Keratinocyte (primary cell): ENCODE measurements around the gene TMEM176B. TPM values are rescaled to one million over a fixed set of nuclear protein-coding genes. Genes with fewer than 3 reads are reported as not detected.

Experiments
- DNase-seq: peaks from one replicate; pipeline ENCODE4 v3.0.0-alpha.2; 2011; ENCODE audit warnings: low read depth, missing footprints, low spot score
- FAIRE-seq: peaks from 2 replicates; lab custom pipeline; 2011; peaks lifted over from hg19 to GRCh38; lab: Jason Lieb, UNC
- H2AFZ ChIP-seq: 2 replicates; pipeline ENCODE4 v1.6.0; 2012; ENCODE audit warnings: low read length, control low read depth, inconsistent platforms; ENCODE audit not compliant: control insufficient read depth
- H3K27ac ChIP-seq: 2 replicates; pipeline ENCODE4 v1.5.1; 2011; ENCODE audit warnings: low read length; ENCODE audit not compliant: control insufficient read depth, insufficient read depth
- H3K27me3 ChIP-seq: 3 replicates; pipeline ENCODE4 v1.6.0; 2011; ENCODE audit warnings: low read length; ENCODE audit not compliant: control insufficient read depth, insufficient read depth; ENCODE audit errors: extremely low read depth
- H3K36me3 ChIP-seq, 2 experiments: 2 replicates in 1 of 2; 3 replicates in 1 of 2; pipeline ENCODE4 v1.5.1; 2011; ENCODE audit warnings: low read length in 2 of 2, mild to moderate bottlenecking in 1 of 2; ENCODE audit not compliant: control insufficient read depth in 2 of 2, insufficient read depth in 2 of 2; ENCODE audit errors: extremely low read depth in 1 of 2
- H3K4me1 ChIP-seq: 3 replicates; pipeline ENCODE4 v1.5.1; 2011; ENCODE audit warnings: low read length; ENCODE audit not compliant: control insufficient read depth, insufficient read depth; ENCODE audit errors: extremely low read depth
- H3K4me2 ChIP-seq: 3 replicates; pipeline ENCODE4 v1.6.0; 2011; ENCODE audit warnings: low read depth, low read length; ENCODE audit not compliant: control insufficient read depth, insufficient read depth; ENCODE audit errors: extremely low read depth
- H3K4me3 ChIP-seq, 3 experiments: fragments of 200-600 bp in 1 of 3; sonication (generic) in 1 of 3; 2 replicates in 2 of 3; 3 replicates in 1 of 3; pipeline ENCODE4 v1.5.1; 2011 to 2016; ENCODE audit warnings: low read length in 3 of 3, mild to moderate bottlenecking in 3 of 3, control low read depth in 2 of 3, inconsistent platforms in 1 of 3, low read depth in 1 of 3, mixed read lengths in 1 of 3, mixed run types in 1 of 3, moderate library complexity in 1 of 3; ENCODE audit not compliant: control insufficient read depth in 2 of 3, insufficient read depth in 2 of 3; ENCODE audit errors: extremely low read depth in 1 of 3
- H3K79me2 ChIP-seq: 2 replicates; pipeline ENCODE4 v1.6.0; 2012; ENCODE audit warnings: low read length; ENCODE audit not compliant: control insufficient read depth, insufficient read depth
- H3K9ac ChIP-seq: 3 replicates; pipeline ENCODE4 v1.6.0; 2011; ENCODE audit warnings: low read length; ENCODE audit not compliant: control insufficient read depth, insufficient read depth; ENCODE audit errors: extremely low read depth
- H3K9me1 ChIP-seq: 3 replicates; pipeline ENCODE4 v1.6.0; 2011; ENCODE audit warnings: low read length; ENCODE audit not compliant: control insufficient read depth, insufficient read depth; ENCODE audit errors: extremely low read depth
- H3K9me3 ChIP-seq: 2 replicates; pipeline ENCODE4 v1.5.1; 2012; ENCODE audit warnings: low read depth, low read length; ENCODE audit not compliant: control insufficient read depth
- H4K20me1 ChIP-seq: 3 replicates; pipeline ENCODE4 v1.6.0; 2011; ENCODE audit warnings: low read length; ENCODE audit not compliant: control insufficient read depth, insufficient read depth; ENCODE audit errors: extremely low read depth
- EZH2 ChIP-seq: IDR thresholded peaks from one replicate; pipeline ENCODE4 v1.6.1; 2012; ENCODE audit warnings: inconsistent platforms, mild to moderate bottlenecking, low read length, moderate library complexity
- dilution Hi-C: fragments of 300-500 bp; cut with MboI; formaldehyde crosslinking; loops from one replicate; pipeline ENCODE4 v1.7.0; 2020; ENCODE audit warnings: low sequenced_read_pairs; ENCODE audit not compliant: extremely low pct_ligation_motif_present
- polyA plus RNA-seq, 5 experiments: library from polyadenylated mRNA; depleted of rRNA in 3 of 5; stranded (reverse) in 3 of 5; stranded (forward) in 1 of 5; unstranded in 1 of 5; fragments of >200 nt; gene quantifications; 1 replicate in 1 of 5; 2 replicates in 3 of 5; 3 replicates in 1 of 5; pipeline versions ENCODE4 v1.2.1 to v1.2.3, GENCODE V29; 2011 to 2012; ENCODE audit warnings: missing spikeins in 2 of 5, low read depth in 1 of 5, low replicate concordance in 1 of 5
- TF ChIP-seq, protein P1 (sequence below), 3 experiments: IDR thresholded peaks in 1 of 3; conservative IDR thresholded peaks in 1 of 3; optimal IDR thresholded peaks in 1 of 3; 2 replicates in 2 of 3; 3 replicates in 1 of 3; pipeline versions ENCODE3 to v1.5.1; 2011; ENCODE audit warnings: low read length in 3 of 3, mild to moderate bottlenecking in 3 of 3, moderate library complexity in 2 of 3, control low read depth in 1 of 3, inconsistent platforms in 1 of 3; ENCODE audit not compliant: insufficient read depth in 2 of 3; ENCODE audit errors: extremely low read depth in 1 of 3

TMEM176B gene
- polyA plus RNA-seq, 1 donor (not counting 4 experiments of a cell fraction or from before 2014, with no cell fraction given): not detected

DNA sequence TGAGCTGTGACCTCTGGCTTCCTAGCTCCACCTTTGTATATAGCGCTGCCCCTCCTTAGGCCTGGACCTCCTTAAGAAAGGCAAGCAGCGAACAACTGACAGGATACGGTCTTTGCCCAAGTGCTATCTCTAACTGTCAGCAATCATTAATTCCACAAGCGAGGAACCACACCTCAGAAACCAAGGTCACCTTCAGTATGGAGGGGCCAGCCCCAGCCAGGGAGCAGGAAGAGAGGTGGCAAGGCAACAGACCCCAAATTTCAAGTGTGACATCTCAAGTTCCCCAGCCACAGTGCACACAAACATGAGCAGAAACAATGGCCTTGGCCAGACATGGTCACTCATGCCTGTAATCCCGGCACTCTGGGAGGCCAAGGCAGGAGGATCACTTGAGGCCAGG lies 47.4 kb upstream of the TMEM176B start:
- Histone ChIP-seq H3K4me2 (no peak overlapping the region), H3K9me3 (no peaks in the 10 kb centered on the region), H3K4me1 (no peaks in the 10 kb centered on the region), H3K4me3 (no peak overlapping the region), H3K36me3 (no peaks in the 10 kb centered on the region), H3K9me1 (no peaks in the 10 kb centered on the region), H4K20me1 (no peaks in the 10 kb centered on the region), H2AFZ (no peak overlapping the region), H3K9ac (no peak overlapping the region), H3K79me2 (no peaks in the 10 kb centered on the region), H3K27me3 (peaks cover 5% of the 10 kb centered on the region), H3K27ac (no peak overlapping the region)
- dilution Hi-C loops: no loop called here
- FAIRE-seq: no peak
- no peak for TF ChIP-seq EZH2
- TF ChIP-seq, protein P1, sequence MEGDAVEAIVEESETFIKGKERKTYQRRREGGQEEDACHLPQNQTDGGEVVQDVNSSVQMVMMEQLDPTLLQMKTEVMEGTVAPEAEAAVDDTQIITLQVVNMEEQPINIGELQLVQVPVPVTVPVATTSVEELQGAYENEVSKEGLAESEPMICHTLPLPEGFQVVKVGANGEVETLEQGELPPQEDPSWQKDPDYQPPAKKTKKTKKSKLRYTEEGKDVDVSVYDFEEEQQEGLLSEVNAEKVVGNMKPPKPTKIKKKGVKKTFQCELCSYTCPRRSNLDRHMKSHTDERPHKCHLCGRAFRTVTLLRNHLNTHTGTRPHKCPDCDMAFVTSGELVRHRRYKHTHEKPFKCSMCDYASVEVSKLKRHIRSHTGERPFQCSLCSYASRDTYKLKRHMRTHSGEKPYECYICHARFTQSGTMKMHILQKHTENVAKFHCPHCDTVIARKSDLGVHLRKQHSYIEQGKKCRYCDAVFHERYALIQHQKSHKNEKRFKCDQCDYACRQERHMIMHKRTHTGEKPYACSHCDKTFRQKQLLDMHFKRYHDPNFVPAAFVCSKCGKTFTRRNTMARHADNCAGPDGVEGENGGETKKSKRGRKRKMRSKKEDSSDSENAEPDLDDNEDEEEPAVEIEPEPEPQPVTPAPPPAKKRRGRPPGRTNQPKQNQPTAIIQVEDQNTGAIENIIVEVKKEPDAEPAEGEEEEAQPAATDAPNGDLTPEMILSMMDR (optimal IDR thresholded peaks at IDR 0.05 in 1 of 3, IDR thresholded peaks at IDR 0.05 in 1 of 3, conservative IDR thresholded peaks at IDR 0.05 in 1 of 3; ENCODE audit: extremely low read depth in 1 of 3, insufficient read depth in 2 of 3, low read length in 3 of 3): no peak
- no peak for DNase-seq

DNA sequence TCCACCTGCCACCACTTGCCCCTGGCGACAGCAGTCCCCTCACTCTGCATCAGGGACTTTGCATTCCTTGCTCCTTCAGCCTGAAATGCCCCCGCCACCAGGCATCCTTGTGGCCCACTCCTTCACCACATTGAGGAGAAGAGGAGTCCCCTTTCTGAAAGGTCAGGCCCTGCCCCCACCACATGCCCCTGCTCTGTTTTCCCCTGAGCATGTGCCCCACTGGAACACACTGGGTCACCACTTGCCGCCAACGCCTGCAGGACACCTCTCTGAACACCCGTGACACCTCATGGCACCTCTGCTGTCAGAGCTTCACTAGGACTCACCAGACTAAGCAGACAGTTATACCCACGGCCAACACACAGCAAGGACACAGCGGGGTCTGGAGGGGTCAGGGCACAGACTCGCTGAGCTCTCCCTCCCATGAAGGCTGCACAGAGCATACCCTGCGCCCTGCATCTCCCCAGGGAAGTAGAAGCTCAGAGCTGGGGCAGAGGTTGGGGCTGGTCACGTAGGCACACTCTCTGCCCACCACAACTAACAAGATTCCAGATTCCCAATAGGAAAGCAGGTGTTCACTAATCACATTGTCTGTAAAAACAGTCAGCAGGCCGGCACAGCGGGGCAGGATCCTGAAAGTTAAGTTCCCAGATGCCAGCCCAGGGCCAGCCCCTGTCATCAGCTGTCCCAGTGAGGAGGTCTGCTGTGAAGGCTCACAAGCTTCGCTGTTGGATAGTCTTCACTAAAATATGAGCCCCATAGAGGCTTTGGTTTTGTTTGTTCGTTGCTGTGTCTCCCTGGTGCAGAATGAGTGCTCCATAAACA lies 46.3 kb upstream of the TMEM176B start:
- Histone ChIP-seq H3K9me3 (no peaks in the 10 kb centered on the region), H3K4me2 (no peak overlapping the region), H3K9me1 (no peaks in the 10 kb centered on the region), H3K79me2 (no peaks in the 10 kb centered on the region), H3K36me3 (no peaks in the 10 kb centered on the region), H3K4me3 (no peak overlapping the region), H3K27me3 (no peaks in the 10 kb centered on the region), H3K27ac (no peak overlapping the region), H4K20me1 (no peaks in the 10 kb centered on the region), H3K4me1 (no peaks in the 10 kb centered on the region), H3K9ac (no peak overlapping the region), H2AFZ (no peak overlapping the region)
- DNase-seq (no peak), FAIRE-seq (no peak)
- no peak for TF ChIP-seq EZH2
- TF ChIP-seq, protein P1 (optimal IDR thresholded peaks at IDR 0.05 in 1 of 3, IDR thresholded peaks at IDR 0.05 in 1 of 3, conservative IDR thresholded peaks at IDR 0.05 in 1 of 3; ENCODE audit: extremely low read depth in 1 of 3, insufficient read depth in 2 of 3, low read length in 3 of 3): no peak
- dilution Hi-C loops: no loop called here
